Keratinocyte (primary cell): ENCODE measurements around the gene CTCFL.

Experiments used
- EZH2 ChIP-seq: IDR thresholded peaks from one replicate; pipeline ENCODE4 v1.6.1; 2012; ENCODE audit warnings: inconsistent platforms, mild to moderate bottlenecking, low read length, moderate library complexity
- TF ChIP-seq, protein P1 (sequence below), 3 experiments: IDR thresholded peaks in 1 of 3; conservative IDR thresholded peaks in 1 of 3; optimal IDR thresholded peaks in 1 of 3; 2 replicates in 2 of 3; 3 replicates in 1 of 3; pipeline versions ENCODE3 to v1.5.1; 2011; ENCODE audit warnings: low read length in 3 of 3, mild to moderate bottlenecking in 3 of 3, moderate library complexity in 2 of 3, control low read depth in 1 of 3, inconsistent platforms in 1 of 3; ENCODE audit not compliant: insufficient read depth in 2 of 3; ENCODE audit errors: extremely low read depth in 1 of 3

DNA sequence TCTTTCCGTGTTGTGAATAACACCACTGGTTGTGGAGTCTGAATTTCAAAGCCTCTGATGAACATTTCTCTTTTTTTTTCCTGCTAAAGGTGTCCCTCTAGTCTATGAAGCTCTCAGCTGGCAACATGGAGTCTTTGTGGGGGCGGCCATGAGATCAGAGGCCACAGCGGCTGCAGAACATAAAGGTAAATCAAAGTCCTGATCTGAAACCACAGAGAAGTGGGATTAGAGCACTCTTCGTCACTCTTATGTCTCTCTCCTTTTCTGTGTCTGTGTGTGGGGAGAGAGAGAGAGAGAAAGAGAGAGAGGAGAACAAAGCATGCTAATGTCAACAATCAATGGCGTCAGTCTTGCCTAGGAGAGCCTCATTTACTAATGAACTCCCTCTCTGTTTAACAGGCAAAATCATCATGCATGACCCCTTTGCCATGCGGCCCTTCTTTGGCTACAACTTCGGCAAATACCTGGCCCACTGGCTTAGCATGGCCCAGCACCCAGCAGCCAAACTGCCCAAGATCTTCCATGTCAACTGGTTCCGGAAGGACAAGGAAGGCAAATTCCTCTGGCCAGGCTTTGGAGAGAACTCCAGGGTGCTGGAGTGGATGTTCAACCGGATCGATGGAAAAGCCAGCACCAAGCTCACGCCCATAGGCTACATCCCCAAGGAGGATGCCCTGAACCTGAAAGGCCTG, 40.2 kb upstream of the CTCFL start:
- TF ChIP-seq, protein P1, sequence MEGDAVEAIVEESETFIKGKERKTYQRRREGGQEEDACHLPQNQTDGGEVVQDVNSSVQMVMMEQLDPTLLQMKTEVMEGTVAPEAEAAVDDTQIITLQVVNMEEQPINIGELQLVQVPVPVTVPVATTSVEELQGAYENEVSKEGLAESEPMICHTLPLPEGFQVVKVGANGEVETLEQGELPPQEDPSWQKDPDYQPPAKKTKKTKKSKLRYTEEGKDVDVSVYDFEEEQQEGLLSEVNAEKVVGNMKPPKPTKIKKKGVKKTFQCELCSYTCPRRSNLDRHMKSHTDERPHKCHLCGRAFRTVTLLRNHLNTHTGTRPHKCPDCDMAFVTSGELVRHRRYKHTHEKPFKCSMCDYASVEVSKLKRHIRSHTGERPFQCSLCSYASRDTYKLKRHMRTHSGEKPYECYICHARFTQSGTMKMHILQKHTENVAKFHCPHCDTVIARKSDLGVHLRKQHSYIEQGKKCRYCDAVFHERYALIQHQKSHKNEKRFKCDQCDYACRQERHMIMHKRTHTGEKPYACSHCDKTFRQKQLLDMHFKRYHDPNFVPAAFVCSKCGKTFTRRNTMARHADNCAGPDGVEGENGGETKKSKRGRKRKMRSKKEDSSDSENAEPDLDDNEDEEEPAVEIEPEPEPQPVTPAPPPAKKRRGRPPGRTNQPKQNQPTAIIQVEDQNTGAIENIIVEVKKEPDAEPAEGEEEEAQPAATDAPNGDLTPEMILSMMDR (optimal IDR thresholded peaks at IDR 0.05 in 1 of 3, IDR thresholded peaks at IDR 0.05 in 1 of 3, conservative IDR thresholded peaks at IDR 0.05 in 1 of 3; ENCODE audit: extremely low read depth in 1 of 3, insufficient read depth in 2 of 3, low read length in 3 of 3): no peak
- no peak for TF ChIP-seq EZH2
